ENCODE data around the gene ANKRD45. TPM values are rescaled to one million over a fixed set of nuclear protein-coding genes. Genes with fewer than 3 reads are reported as not detected.

Gene ANKRD45
- total and polyA plus RNA-seq, 2 of the 13 experiments (the other 11 are each of a cell fraction or from before 2014, with no cell fraction given): not detected

- peak; percentile 81 to 91 for TF ChIP-seq HMGXB4 (CRISPR knock-in tag; IDR thresholded peaks at IDR 0.05; ENCODE audit: borderline replicate concordance in 1 of 2, low read depth in 1 of 2)
- no peak for TF ChIP-seq TRIM24 (CRISPR knock-in tag; IDR thresholded peaks at IDR 0.05)
- TF ChIP-seq NCOA1 (CRISPR knock-in tag; IDR thresholded peaks at IDR 0.05): no peak
- TF ChIP-seq STAT6 (CRISPR knock-in tag; IDR thresholded peaks at IDR 0.05; ENCODE audit: borderline replicate concordance): no peak
- TF ChIP-seq CTCF (CRISPR knock-in tag; IDR thresholded peaks at IDR 0.05): peak; percentile 41
- TF ChIP-seq GMEB2 (CRISPR knock-in tag; IDR thresholded peaks at IDR 0.05; ENCODE audit: low read depth): peak; percentile 61
- TF ChIP-seq ZFP91 (CRISPR knock-in tag; IDR thresholded peaks at IDR 0.05; ENCODE audit: borderline replicate concordance): peak; percentile 90
- no peak for TF ChIP-seq JUND (CRISPR knock-in tag; IDR thresholded peaks at IDR 0.05)
- TF ChIP-seq ZNF678 (CRISPR knock-in tag; IDR thresholded peaks at IDR 0.05): no peak
- no peak for TF ChIP-seq CENPBD1 (CRISPR knock-in tag; IDR thresholded peaks at IDR 0.05; ENCODE audit: borderline replicate concordance, low read depth)
- no peak for TF ChIP-seq FOXA1 (IDR thresholded peaks at IDR 0.05)
- no peak; the same call in 1 of the 2 replicates for TF ChIP-seq FOXA1 (CRISPR knock-in tag; IDR thresholded peaks at IDR 0.05)
- TF ChIP-seq RBM39 (IDR thresholded peaks at IDR 0.05; ENCODE audit: low read depth, low read length, poor library complexity, severe bottlenecking): no peak
- TF ChIP-seq HNF1B (CRISPR knock-in tag; IDR thresholded peaks at IDR 0.05): peak; percentile 73
- TF ChIP-seq PHF20 (CRISPR knock-in tag; IDR thresholded peaks at IDR 0.05): peak; percentile 97
- no peak for TF ChIP-seq ONECUT2 (CRISPR knock-in tag; IDR thresholded peaks at IDR 0.05)
Measured at GRCh38 chr1:173714759-173715537, 45.3 kb upstream of the ANKRD45 start, which contains the start of gene KLHL20 (continued).
